OCI-LY1 (cell line): ENCODE measurements around the gene CHRM1.

ENCODE experiments used
- H2AFZ ChIP-seq: fragments of 200-600 bp; sonication (generic), shearing (Covaris generic); 2 replicates; pipeline ENCODE4 v1.6.0; 2014; ENCODE audit warnings: antibody characterized with exemption, mild to moderate bottlenecking, low read length
- H3F3A ChIP-seq: fragments of 200-600 bp; sonication (generic), shearing (Covaris generic); 2 replicates; pipeline ENCODE4 v1.6.0; 2014; ENCODE audit warnings: mild to moderate bottlenecking, antibody characterized with exemption, low read length, moderate library complexity; ENCODE audit not compliant: insufficient read depth
- H3K27ac ChIP-seq: fragments of 200-600 bp; sonication (generic); 2 replicates; pipeline ENCODE4 v1.5.1; 2014; ENCODE audit warnings: low read length, mixed run types, mild to moderate bottlenecking, low read depth; ENCODE audit not compliant: poor library complexity, severe bottlenecking
- H3K27me3 ChIP-seq: fragments of 200-600 bp; sonication (generic); 2 replicates; pipeline ENCODE4 v1.6.0; 2014; ENCODE audit warnings: antibody characterized with exemption, mild to moderate bottlenecking, low read length, moderate library complexity; ENCODE audit not compliant: insufficient read depth
- H3K36me3 ChIP-seq: fragments of 200-600 bp; sonication (generic); 2 replicates; pipeline ENCODE4 v1.6.1; 2014; ENCODE audit warnings: mild to moderate bottlenecking, antibody characterized with exemption, low read length, moderate library complexity, mixed read lengths; ENCODE audit not compliant: insufficient read depth
- H3K4me1 ChIP-seq: fragments of 200-600 bp; sonication (generic); 2 replicates; pipeline ENCODE4 v1.5.1; 2014; ENCODE audit warnings: mild to moderate bottlenecking, low read length, moderate library complexity; ENCODE audit not compliant: insufficient read depth, severe bottlenecking
- H3K4me2 ChIP-seq: fragments of 200-600 bp; sonication (generic), shearing (Covaris generic); 2 replicates; pipeline ENCODE4 v1.6.1; 2014; ENCODE audit warnings: low read length
- H3K4me3 ChIP-seq: fragments of 200-600 bp; sonication (generic); 2 replicates; pipeline ENCODE4 v1.5.1; 2014; ENCODE audit warnings: low read length, low read depth, mild to moderate bottlenecking, mixed read lengths; ENCODE audit not compliant: poor library complexity, severe bottlenecking
- H3K79me2 ChIP-seq: fragments of 200-600 bp; shearing (Covaris generic); 2 replicates; pipeline ENCODE4 v1.6.1; 2016; ENCODE audit warnings: mixed run types, low read length, mixed read lengths; ENCODE audit not compliant: insufficient read depth
- H3K9ac ChIP-seq: fragments of 200-600 bp; sonication (generic), shearing (Covaris generic); 2 replicates; pipeline ENCODE4 v1.6.1; 2014; ENCODE audit warnings: mild to moderate bottlenecking, low read length, mixed read lengths
- H3K9me2 ChIP-seq: fragments of 200-600 bp; sonication (generic), shearing (Covaris generic); 2 replicates; pipeline ENCODE4 v1.6.1; 2014; ENCODE audit warnings: low read depth, mild to moderate bottlenecking, low read length, mixed read lengths
- H3K9me3 ChIP-seq: fragments of 200-600 bp; shearing (Covaris generic); 2 replicates; pipeline ENCODE4 v1.6.1; 2014; ENCODE audit warnings: low read length, mixed read lengths
- H4K20me1 ChIP-seq: fragments of 200-600 bp; sonication (generic), shearing (Covaris generic); 2 replicates; pipeline ENCODE4 v1.6.0; 2016; ENCODE audit warnings: mild to moderate bottlenecking, low read length; ENCODE audit not compliant: insufficient read depth
- EZH2 ChIP-seq: fragments of 200-600 bp; sonication (generic), shearing (Covaris generic); IDR thresholded peaks from 2 replicates; pipeline ENCODE4 v1.8.0; 2017; ENCODE audit warnings: borderline replicate concordance, mixed run types, mild to moderate bottlenecking, antibody characterized with exemption, low read length, moderate library complexity, mixed read lengths
- TF ChIP-seq, protein P1 (sequence below): fragments of 200-600 bp; sonication (generic), shearing (Covaris generic); IDR thresholded peaks from 2 replicates; pipeline ENCODE4 v1.5.1; 2017; ENCODE audit warnings: mild to moderate bottlenecking, antibody characterized with exemption, low read length, moderate library complexity, mixed read lengths

Gene CHRM1

GRCh38 chr11:62876712-62877111 is 44.5 kb downstream of the CHRM1 start:
- no peak overlapping the region for H3K4me2 ChIP-seq
- no peak for TF ChIP-seq EZH2
- H3K4me1 ChIP-seq, result peaks cover 12% of the 10 kb centered on the region
- no peaks in the 10 kb centered on the region for H3K9me2 ChIP-seq
- peaks cover 74% of the 10 kb centered on the region for H3K36me3 ChIP-seq
- H3K79me2 ChIP-seq, result peaks cover 3% of the 10 kb centered on the region
- H3K9me3 ChIP-seq, result no peaks in the 10 kb centered on the region
- H2AFZ ChIP-seq, result no peak overlapping the region
- no peak overlapping the region for H3K27ac ChIP-seq
- no peaks in the 10 kb centered on the region for H3F3A ChIP-seq
- H3K27me3 ChIP-seq, result no peaks in the 10 kb centered on the region
- H3K4me3 ChIP-seq, result no peak overlapping the region
- H4K20me1 ChIP-seq, result no peaks in the 10 kb centered on the region
- no peak overlapping the region for H3K9ac ChIP-seq

GRCh38 chr11:62875698-62876478 is 45.3 kb downstream of the CHRM1 start:
- Histone ChIP-seq H3K9me2 (no peaks in the 10 kb centered on the region), H4K20me1 (no peaks in the 10 kb centered on the region), H3K36me3 (peaks cover 76% of the 10 kb centered on the region), H3K4me2 (no peak overlapping the region), H3K4me3 (no peak overlapping the region), H3F3A (no peaks in the 10 kb centered on the region), H3K4me1 (peaks cover 11% of the 10 kb centered on the region), H3K79me2 (no peaks in the 10 kb centered on the region), H3K9me3 (no peaks in the 10 kb centered on the region), H3K27me3 (no peaks in the 10 kb centered on the region), H2AFZ (no peak overlapping the region), H3K9ac (no peak overlapping the region), H3K27ac (no peak overlapping the region)
- no peak for TF ChIP-seq EZH2
- TF ChIP-seq, protein P1, sequence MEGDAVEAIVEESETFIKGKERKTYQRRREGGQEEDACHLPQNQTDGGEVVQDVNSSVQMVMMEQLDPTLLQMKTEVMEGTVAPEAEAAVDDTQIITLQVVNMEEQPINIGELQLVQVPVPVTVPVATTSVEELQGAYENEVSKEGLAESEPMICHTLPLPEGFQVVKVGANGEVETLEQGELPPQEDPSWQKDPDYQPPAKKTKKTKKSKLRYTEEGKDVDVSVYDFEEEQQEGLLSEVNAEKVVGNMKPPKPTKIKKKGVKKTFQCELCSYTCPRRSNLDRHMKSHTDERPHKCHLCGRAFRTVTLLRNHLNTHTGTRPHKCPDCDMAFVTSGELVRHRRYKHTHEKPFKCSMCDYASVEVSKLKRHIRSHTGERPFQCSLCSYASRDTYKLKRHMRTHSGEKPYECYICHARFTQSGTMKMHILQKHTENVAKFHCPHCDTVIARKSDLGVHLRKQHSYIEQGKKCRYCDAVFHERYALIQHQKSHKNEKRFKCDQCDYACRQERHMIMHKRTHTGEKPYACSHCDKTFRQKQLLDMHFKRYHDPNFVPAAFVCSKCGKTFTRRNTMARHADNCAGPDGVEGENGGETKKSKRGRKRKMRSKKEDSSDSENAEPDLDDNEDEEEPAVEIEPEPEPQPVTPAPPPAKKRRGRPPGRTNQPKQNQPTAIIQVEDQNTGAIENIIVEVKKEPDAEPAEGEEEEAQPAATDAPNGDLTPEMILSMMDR, result no peak

GRCh38 chr11:62874851-62875250 is 46.3 kb downstream of the CHRM1 start:
- Histone ChIP-seq H2AFZ (no peak overlapping the region), H3K79me2 (peaks cover 3% of the 10 kb centered on the region; the same call in 1 of the 2 replicates), H3K9ac (no peak overlapping the region), H3K27ac (no peak overlapping the region), H3K4me2 (no peak overlapping the region), H3K9me3 (no peaks in the 10 kb centered on the region), H4K20me1 (no peaks in the 10 kb centered on the region), H3K36me3 (peaks cover 75% of the 10 kb centered on the region), H3K9me2 (no peaks in the 10 kb centered on the region), H3K27me3 (no peaks in the 10 kb centered on the region), H3K4me3 (no peak overlapping the region), H3F3A (no peaks in the 10 kb centered on the region), H3K4me1 (peaks cover 4% of the 10 kb centered on the region)
- no peak for TF ChIP-seq EZH2
- TF ChIP-seq, protein P1, result no peak

DNA sequence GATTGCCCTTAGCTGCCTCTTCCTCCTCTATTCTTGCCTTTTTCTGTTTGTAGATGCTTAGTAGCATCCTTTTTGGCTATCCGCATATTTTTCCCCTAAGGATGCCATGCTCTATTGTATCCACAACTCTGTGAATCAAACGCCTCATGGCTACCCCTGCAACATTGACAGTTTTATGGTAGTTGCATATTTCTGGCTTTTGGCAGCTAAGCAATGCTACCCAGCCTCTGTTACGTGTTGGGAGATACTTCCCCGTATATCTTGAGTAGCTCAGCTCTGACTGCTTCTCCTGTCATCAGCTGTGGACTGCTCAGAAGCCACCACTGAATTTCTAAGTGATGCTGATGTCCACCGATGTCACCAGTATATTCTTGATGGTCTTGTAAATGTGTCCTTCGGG is 55.5 kb downstream of the CHRM1 start:
- H3K9me2 ChIP-seq, result no peaks in the 10 kb centered on the region
- peaks cover 57% of the 10 kb centered on the region for H3K36me3 ChIP-seq
- no peak overlapping the region for H3K4me2 ChIP-seq
- no peak overlapping the region for H3K9ac ChIP-seq
- peaks cover 27% of the 10 kb centered on the region for H3K4me1 ChIP-seq
- TF ChIP-seq, protein P1, result no peak
- TF ChIP-seq EZH2, result no peak
- no peak overlapping the region for H3K27ac ChIP-seq
- H2AFZ ChIP-seq, result no peak overlapping the region
- H3K27me3 ChIP-seq, result no peaks in the 10 kb centered on the region
- H3K9me3 ChIP-seq, result no peaks in the 10 kb centered on the region
- H3F3A ChIP-seq, result no peaks in the 10 kb centered on the region
- no peaks in the 10 kb centered on the region for H4K20me1 ChIP-seq
- no peak overlapping the region for H3K4me3 ChIP-seq
- H3K79me2 ChIP-seq, result peaks cover 72% of the 10 kb centered on the region
